Immature natural killer cell (primary cell): Measurements from ENCODE around the gene CEP112. TPM values are rescaled to one million over a fixed set of nuclear protein-coding genes. Genes with fewer than 3 reads are reported as not detected.
"Not testable (repeated sequence)": the region's sequence is repeated elsewhere in the genome, so short reads cannot be mapped to it uniquely, and the experiment has no call there.

ENCODE experiments used
- DNase-seq, 3 donors: peaks; one replicate each; pipeline ENCODE4 v3.0.0; 2022; ENCODE audit warnings: mixed read lengths in 1 of 3
- H3K27ac Mint-ChIP-seq, 6 donors: one replicate each; pipeline ENCODE4 v1.8.0; 2020; ENCODE audit warnings: mixed read lengths in 6 of 6, mild to moderate bottlenecking in 5 of 6, inconsistent platforms in 4 of 6, moderate library complexity in 3 of 6
- H3K27me3 Mint-ChIP-seq, 3 donors: one replicate each; pipeline ENCODE4 v1.8.0; 2020 to 2021; ENCODE audit warnings: low read depth in 3 of 3, mild to moderate bottlenecking in 3 of 3, mixed read lengths in 3 of 3, moderate library complexity in 3 of 3, inconsistent platforms in 1 of 3
- H3K36me3 Mint-ChIP-seq, 3 donors: one replicate each; pipeline ENCODE4 v1.8.0; 2020; ENCODE audit warnings: mixed read lengths in 3 of 3, inconsistent platforms in 2 of 3, mild to moderate bottlenecking in 2 of 3
- H3K4me1 Mint-ChIP-seq, 2 donors: one replicate each; pipeline ENCODE4 v1.8.0; 2020; ENCODE audit warnings: inconsistent platforms in 2 of 2, mild to moderate bottlenecking in 2 of 2, mixed read lengths in 2 of 2, moderate library complexity in 1 of 2
- H3K4me3 Mint-ChIP-seq, 5 donors: one replicate each; pipeline ENCODE4 v1.8.0; 2020; ENCODE audit warnings: mild to moderate bottlenecking in 5 of 5, mixed read lengths in 5 of 5, inconsistent platforms in 3 of 5, moderate library complexity in 3 of 5
- H3K9me3 Mint-ChIP-seq, 6 donors: one replicate each; pipeline ENCODE4 v1.8.0; 2020; ENCODE audit warnings: mild to moderate bottlenecking in 6 of 6, mixed read lengths in 6 of 6, inconsistent platforms in 4 of 6, moderate library complexity in 3 of 6
- polyA plus RNA-seq, 3 donors: library from polyadenylated mRNA; unstranded; fragments of 300-500 nt; fragmentation: Illumina TruSeq; gene quantifications; one replicate each; pipeline ENCODE4 v1.2.3, GENCODE V29; 2021

Gene CEP112
- polyA plus RNA-seq, 3 donors from 2014 or later, result 0.13 to 0.25 TPM; not detected in 1

DNA sequence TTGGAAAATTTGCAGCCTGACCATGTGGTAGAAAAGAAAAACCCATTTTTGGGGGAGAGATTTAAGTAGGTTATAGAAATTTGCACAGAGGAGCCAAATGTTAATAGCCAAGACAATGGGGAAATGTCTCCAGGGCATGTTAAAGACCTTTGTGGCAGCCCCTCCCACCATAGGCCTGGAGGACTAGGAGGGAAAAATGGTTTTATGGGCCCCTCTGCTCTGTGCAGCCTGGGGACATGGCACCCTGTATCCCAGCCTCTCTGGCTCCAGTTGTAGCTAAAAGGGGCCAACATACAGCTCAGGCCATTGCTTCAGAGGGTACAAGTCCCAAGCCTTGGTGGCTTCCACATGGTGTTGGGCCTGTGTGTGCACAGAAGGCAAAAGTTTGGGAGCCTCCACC lies 384.6 kb downstream of the CEP112 start:
- H3K4me3 Mint-ChIP-seq, result no peak overlapping the region
- peaks cover 0 to 4% (median 3%) of the 10 kb centered on the region in 3 donors for H3K36me3 Mint-ChIP-seq
- H3K4me1 Mint-ChIP-seq, result no peaks in the 10 kb centered on the region
- H3K27me3 Mint-ChIP-seq, result peaks cover 0 to 12% (median 0%) of the 10 kb centered on the region in 3 donors
- H3K9me3 Mint-ChIP-seq, result peaks cover 8 to 25% (median 19%) of the 10 kb centered on the region in 6 donors
- no peak overlapping the region for H3K27ac Mint-ChIP-seq
- no peak for DNase-seq

DNA sequence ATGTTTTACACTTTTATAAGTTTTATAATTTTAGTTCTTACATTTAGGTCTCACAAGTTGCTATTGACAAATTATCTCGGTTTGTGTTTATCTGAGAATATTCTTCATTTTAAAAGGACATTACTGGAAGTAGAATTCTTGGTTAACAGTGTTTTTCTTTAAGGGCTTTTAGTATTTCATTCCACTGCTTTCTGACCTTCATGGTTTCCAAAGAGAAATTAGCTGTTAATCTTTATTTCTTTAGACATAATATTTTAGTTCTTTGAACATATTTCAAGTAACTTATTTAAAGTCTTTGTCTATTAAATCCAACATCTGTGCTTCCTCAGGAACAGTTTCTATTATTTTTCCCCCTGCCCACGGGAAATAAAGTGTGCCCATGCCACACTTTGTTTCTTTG lies 390.4 kb downstream of the CEP112 start:
- Mint-ChIP-seq H3K4me3 (no peak overlapping the region), H3K36me3 (no peaks in the 10 kb centered on the region), H3K9me3 (peaks cover 3 to 15% (median 9%) of the 10 kb centered on the region in 6 donors), H3K4me1 (no peaks in the 10 kb centered on the region), H3K27ac (no peak overlapping the region), H3K27me3 (peaks cover 0 to 8% (median 4%) of the 10 kb centered on the region in 3 donors)
- no peak for DNase-seq

DNA sequence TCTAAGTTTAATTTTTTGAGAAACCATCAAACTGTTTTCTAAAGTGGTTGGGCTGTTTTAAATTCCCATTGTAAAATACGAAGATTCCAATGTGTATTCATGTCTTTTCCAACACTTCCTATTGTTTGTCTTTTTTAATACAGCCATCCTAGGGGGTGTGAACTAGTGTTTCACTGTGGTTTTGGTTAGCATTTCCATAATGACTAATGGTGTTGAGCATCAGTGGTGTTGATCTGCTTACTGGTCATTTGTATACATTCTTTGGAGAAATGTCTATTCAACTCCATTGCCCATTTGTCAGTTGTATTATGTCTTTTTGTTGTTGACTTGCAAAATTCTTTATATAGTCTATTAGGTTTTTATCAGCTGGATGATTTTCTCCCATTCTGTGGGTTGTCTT lies 391.3 kb downstream of the CEP112 start:
- no peaks in the 10 kb centered on the region for H3K36me3 Mint-ChIP-seq
- no peak overlapping the region for H3K4me3 Mint-ChIP-seq
- no peaks in the 10 kb centered on the region for H3K4me1 Mint-ChIP-seq
- H3K27me3 Mint-ChIP-seq, result peaks cover 0 to 5% (median 4%) of the 10 kb centered on the region in 3 donors
- H3K27ac Mint-ChIP-seq, result no peak overlapping the region
- no peak for DNase-seq
- H3K9me3 Mint-ChIP-seq, result peaks cover 3 to 15% (median 9%) of the 10 kb centered on the region in 6 donors

DNA sequence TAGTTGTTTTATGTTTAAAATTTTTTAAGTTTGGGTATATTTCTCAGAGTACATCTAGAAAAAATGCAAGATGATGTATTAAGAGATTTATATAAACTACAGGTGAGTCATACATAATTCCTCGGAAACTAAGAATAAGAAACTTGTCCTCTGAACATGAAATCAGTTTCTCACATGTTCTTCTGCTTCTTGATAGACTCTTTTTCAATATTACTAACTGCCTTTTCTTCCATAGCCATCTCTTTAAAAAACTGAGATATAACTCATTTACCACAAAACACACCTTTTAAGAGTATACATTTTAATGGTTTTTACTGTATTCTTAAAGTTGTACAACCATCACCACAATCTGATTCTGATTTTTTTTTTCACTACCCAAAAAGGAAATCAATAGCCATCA lies 392.1 kb downstream of the CEP112 start:
- H3K4me3 Mint-ChIP-seq, result no peak overlapping the region
- DNase-seq, result no peak
- no peaks in the 10 kb centered on the region for H3K36me3 Mint-ChIP-seq
- peaks cover 0 to 5% (median 4%) of the 10 kb centered on the region in 3 donors for H3K27me3 Mint-ChIP-seq
- H3K27ac Mint-ChIP-seq, result no peak overlapping the region
- no peaks in the 10 kb centered on the region for H3K4me1 Mint-ChIP-seq
- peaks cover 3 to 15% (median 7%) of the 10 kb centered on the region in 6 donors for H3K9me3 Mint-ChIP-seq

DNA sequence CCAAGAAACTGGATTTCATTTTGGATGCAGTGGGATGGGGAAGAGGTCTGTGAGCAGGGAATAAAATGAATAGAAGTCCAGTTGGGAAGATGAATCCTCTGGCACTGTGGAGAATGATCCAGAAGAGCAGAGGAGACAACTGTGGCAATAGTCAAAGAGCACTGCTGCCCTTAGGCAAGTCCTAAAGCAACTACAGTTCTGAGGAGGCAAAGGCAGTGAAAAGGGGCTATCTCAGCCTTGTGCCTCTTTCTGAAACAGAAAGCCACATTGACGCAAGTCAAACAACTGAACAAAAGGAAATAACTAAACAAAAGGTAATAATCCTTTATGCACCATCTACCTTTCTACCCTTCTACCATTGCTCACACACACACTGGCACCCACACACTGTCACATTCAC lies 392.5 kb downstream of the CEP112 start:
- Mint-ChIP-seq H3K36me3 (no peaks in the 10 kb centered on the region), H3K9me3 (peaks cover 3 to 15% (median 7%) of the 10 kb centered on the region in 6 donors), H3K4me3 (no peak overlapping the region), H3K27me3 (peaks cover 0 to 5% (median 4%) of the 10 kb centered on the region in 3 donors), H3K4me1 (no peaks in the 10 kb centered on the region), H3K27ac (no peak overlapping the region)
- DNase-seq, result no peak

DNA sequence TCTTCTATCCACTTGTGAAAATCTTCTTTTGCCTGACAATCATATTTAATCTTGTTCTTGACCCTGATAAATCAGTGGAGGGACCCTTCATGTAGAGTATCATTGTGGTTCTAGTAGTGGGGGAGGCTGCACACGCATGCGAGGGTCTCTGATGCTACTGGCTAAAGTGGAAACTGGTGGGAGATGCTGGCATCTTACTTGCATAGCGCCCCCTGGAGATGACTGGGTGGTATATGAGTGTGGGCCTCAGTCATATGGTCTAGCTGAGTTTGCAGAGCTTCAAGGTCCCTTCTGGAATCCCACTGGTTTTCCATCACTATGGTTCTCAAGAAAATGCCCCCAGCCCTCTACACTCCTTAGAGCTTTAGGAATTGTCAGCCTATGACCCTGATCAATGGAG lies 394.1 kb downstream of the CEP112 start:
- Mint-ChIP-seq H3K27me3 (peaks cover 0 to 4% (median 4%) of the 10 kb centered on the region in 3 donors), H3K4me3 (no peak overlapping the region), H3K4me1 (no peaks in the 10 kb centered on the region), H3K27ac (no peak overlapping the region), H3K9me3 (peaks cover 3 to 13% (median 7%) of the 10 kb centered on the region in 6 donors), H3K36me3 (no peaks in the 10 kb centered on the region)
- no peak for DNase-seq

DNA sequence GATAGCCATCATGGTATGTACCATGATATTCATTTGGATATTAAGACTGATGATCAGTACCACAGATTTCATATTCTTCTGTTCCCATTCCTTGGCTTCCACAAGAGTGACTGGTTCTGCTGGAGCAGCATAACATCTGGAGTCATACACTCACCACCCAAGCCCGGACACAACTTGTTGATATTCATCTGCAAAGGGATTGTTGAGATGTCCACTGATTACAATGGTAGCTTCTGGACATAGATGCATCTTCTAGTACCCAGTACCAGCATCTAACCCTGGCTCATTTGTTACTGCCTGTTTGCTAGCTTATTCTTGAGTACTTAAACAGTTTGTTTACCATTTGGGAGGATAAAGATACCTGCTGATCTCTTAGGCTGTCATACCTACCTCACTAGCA lies 394.8 kb downstream of the CEP112 start:
- no peaks in the 10 kb centered on the region for H3K36me3 Mint-ChIP-seq

DNA sequence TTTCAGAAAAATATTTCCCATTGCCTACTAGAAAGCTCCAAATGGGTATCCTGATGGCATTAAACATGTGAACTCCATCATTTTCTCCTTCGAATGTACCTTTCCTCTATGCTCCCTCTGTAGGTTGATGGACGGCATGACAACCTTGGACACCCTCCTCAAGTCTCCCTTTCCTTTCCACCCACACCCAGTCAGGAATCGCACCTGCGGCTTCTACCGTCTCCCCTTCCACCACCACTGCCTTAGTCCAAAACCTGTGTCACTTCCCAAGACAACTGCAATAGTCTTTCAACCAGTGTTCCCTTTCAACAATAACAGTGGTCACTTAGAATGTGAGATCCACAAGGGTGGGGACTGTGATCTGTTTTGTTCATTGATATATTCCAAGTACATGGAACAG lies 397.4 kb downstream of the CEP112 start:
- H3K27me3 Mint-ChIP-seq, result peaks cover 0 to 6% (median 2%) of the 10 kb centered on the region in 3 donors
- no peaks in the 10 kb centered on the region for H3K36me3 Mint-ChIP-seq
- H3K4me3 Mint-ChIP-seq, result no peak overlapping the region
- H3K9me3 Mint-ChIP-seq, result peaks cover 0 to 1% (median 0%) of the 10 kb centered on the region in 6 donors
- H3K4me1 Mint-ChIP-seq, result no peaks in the 10 kb centered on the region
- no peak for DNase-seq
- H3K27ac Mint-ChIP-seq, result no peak overlapping the region

More for the DNA sequence above, 394.8 kb downstream of the CEP112 start:
- H3K27ac Mint-ChIP-seq, result no peak overlapping the region
- DNase-seq, result no peak
- no peak overlapping the region for H3K4me3 Mint-ChIP-seq
- H3K27me3 Mint-ChIP-seq, result peaks cover 0 to 4% (median 3%) of the 10 kb centered on the region in 3 donors
- no peaks in the 10 kb centered on the region for H3K4me1 Mint-ChIP-seq
- H3K9me3 Mint-ChIP-seq, result peaks cover 0 to 6% (median 3%) of the 10 kb centered on the region in 6 donors

DNA sequence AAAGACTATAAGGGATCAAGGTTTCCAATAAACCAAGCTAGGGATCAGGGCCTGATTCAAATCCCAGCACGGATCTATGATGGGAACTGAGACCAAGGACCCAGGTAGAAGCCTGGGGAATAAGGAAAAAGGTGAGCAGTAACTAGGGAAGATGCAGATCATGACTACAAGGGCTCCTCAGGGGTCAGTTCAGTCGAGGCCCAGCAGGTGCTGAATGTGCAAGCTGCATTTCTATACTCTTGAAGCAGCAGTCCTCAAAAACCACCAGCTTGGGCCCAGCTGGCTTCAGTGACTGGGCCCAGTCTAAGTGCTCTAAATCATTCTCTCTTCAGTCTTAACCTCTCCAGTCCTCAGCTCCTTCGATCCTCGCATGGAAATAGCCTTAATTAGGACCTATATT lies 401.7 kb downstream of the CEP112 start:
- H3K27ac Mint-ChIP-seq, result no peak overlapping the region
- H3K9me3 Mint-ChIP-seq, result no peaks in the 10 kb centered on the region
- H3K4me1 Mint-ChIP-seq, result no peaks in the 10 kb centered on the region
- peaks cover 3 to 6% (median 4%) of the 10 kb centered on the region in 3 donors for H3K27me3 Mint-ChIP-seq
- H3K36me3 Mint-ChIP-seq, result no peaks in the 10 kb centered on the region
- DNase-seq, result no peak
- no peak overlapping the region for H3K4me3 Mint-ChIP-seq

DNA sequence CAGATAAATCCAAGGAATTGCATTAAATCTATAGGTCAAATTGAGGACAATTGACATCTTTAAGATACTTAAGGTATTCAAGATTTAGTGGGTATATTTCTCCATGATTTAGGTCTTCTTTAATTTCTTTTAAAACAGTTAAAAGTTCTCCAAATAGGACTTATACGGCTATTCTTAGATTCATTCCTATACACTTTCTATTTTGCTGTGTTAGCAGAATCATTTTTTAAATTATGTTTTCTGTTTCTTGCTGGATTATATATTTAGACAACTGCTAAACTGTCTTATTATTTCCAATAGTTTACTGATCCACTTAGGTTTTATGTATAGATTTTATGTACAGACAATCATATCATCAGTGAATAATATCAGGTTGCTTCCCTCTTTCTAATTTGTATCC lies 404.4 kb downstream of the CEP112 start:
- H3K36me3 Mint-ChIP-seq, result no peaks in the 10 kb centered on the region
- H3K27me3 Mint-ChIP-seq, result peaks cover 3 to 6% (median 5%) of the 10 kb centered on the region in 3 donors
- no peak for DNase-seq
- no peaks in the 10 kb centered on the region for H3K4me1 Mint-ChIP-seq
- H3K9me3 Mint-ChIP-seq, result peaks cover 0 to 2% (median 0%) of the 10 kb centered on the region in 6 donors
- H3K27ac Mint-ChIP-seq, result no peak overlapping the region
- no peak overlapping the region for H3K4me3 Mint-ChIP-seq

DNA sequence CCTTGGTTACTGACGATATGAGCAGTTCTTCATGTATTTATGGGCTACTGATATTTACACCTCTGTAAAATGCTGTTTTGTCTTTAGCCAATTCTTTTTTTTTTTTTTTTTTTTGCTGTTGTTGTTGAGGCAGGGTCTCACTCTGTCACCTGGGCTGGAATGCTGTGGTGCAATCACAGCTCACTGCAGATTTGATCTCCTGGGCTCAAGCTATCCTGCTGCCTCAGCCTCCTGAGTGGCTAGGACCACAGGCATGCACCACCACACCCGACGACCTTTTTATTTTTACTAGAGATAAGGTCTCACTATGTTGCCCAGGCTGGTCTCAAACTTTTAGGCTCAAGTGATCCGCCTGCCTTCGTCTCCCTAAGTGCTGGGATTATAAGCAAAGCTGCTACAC lies 405.5 kb downstream of the CEP112 start:
- Mint-ChIP-seq H3K36me3 (no peaks in the 10 kb centered on the region), H3K27ac (no peak overlapping the region), H3K9me3 (peaks cover 0 to 3% (median 0%) of the 10 kb centered on the region in 6 donors), H3K27me3 (peaks cover 3 to 9% (median 8%) of the 10 kb centered on the region in 3 donors), H3K4me1 (no peaks in the 10 kb centered on the region), H3K4me3 (no peak overlapping the region)
- no peak for DNase-seq

DNA sequence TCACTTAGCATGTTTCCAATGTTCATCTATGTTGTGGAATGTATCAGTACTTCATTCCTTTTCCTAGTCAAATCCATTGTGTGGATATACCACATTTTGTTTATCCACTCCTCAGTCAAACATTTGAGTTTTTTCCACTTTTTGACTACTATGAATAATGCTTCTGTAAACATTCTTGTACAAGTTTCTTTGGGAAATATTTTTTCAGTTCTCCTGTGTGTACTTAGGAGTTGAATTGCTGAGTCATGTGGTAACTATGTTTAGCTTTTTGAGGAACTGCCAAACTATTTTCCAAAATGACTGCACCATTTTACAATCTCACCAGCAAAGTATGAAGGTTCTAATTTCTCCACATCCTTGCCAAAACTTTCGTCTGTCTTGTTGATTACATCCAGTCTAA lies 406.8 kb downstream of the CEP112 start:
- Mint-ChIP-seq H3K27me3 (peaks cover 3 to 8% (median 5%) of the 10 kb centered on the region in 3 donors), H3K4me1 (no peaks in the 10 kb centered on the region), H3K4me3 (no peak overlapping the region), H3K27ac (no peak overlapping the region), H3K36me3 (no peaks in the 10 kb centered on the region), H3K9me3 (peaks cover 0 to 5% (median 0%) of the 10 kb centered on the region in 6 donors)
- no peak for DNase-seq

DNA sequence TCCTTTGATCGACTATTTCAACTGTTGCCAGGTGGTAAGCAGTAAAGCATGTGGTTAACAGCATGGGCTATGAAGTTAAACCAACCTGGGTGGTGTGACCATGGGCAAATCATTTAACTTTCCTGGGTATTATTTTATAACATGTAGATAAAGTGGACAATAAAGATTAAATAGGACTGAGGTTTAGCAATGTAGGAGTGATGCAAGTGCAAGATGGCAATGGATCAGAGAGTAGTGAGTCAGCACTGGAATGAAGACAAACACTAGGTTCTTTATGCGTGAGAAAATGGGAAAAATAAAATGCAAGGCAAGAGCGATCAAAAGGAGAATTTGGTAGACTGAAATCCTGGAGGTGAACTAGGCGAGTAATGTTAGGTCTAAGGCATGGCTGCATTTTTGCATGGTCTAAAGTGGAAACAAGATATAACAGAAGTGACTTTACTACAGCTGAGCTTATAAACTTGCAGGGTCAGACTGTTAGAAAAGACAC lies 408.0 kb downstream of the CEP112 start:
- Mint-ChIP-seq H3K27me3 (peaks cover 2 to 6% (median 5%) of the 10 kb centered on the region in 3 donors), H3K36me3 (no peaks in the 10 kb centered on the region), H3K4me3 (no peak overlapping the region), H3K9me3 (peaks cover 0 to 5% (median 0%) of the 10 kb centered on the region in 6 donors), H3K4me1 (no peaks in the 10 kb centered on the region), H3K27ac (peak overlapping the region in 1 of 6 donors; percentile 8)
- no peak for DNase-seq

DNA sequence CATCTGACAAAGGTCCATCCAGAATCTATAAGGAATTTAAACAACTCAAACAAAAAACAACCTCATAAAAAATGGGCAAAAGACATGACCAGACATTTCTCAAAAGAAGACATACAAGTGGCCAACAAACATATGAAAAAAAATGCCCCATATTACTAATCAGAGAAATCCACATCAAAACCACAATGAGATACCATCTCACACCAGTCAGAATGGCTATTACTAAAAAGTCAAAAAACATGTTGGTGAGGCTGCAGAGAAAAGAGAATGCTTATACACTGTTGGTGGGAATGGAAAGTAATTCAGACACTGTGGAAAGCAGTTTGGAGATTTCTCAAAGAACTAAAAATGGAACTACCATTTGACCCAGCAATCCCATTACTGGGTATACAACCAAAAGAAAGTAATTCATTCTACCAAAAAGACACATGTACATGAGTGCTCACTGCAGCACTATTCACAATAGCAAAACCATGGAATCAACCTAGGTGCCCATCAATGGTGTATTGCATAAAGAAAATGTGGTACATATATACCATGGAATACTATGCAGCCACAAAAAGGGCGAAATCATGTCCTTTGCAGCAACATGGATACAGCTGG lies 409.7 kb downstream of the CEP112 start:
- not testable (repeated sequence) for H3K9me3 Mint-ChIP-seq, DNase-seq, H3K27ac Mint-ChIP-seq, H3K4me1 Mint-ChIP-seq, H3K4me3 Mint-ChIP-seq, H3K36me3 Mint-ChIP-seq, H3K27me3 Mint-ChIP-seq

DNA sequence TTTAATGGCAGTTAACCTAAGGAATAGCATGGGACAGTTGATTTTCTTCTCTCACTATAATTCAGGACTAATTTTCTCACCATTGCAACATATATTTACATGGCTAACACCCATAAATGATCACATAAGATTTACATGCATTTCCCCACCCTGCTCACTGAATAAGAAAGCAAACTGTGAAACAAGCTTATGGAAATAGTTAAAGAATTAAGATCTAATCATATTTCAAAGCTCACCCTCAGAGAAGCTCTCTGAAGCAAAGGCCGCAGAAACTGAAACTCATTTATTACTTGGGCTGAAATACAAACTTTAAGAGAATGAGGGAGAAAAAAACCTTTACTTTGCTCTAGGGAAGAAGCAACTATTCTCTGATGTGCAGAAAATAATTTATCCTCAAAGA lies 411.8 kb downstream of the CEP112 start:
- no peak for DNase-seq
- H3K9me3 Mint-ChIP-seq, result peaks cover 0 to 5% (median 0%) of the 10 kb centered on the region in 6 donors
- no peaks in the 10 kb centered on the region for H3K36me3 Mint-ChIP-seq
- no peak overlapping the region for H3K27ac Mint-ChIP-seq
- H3K4me3 Mint-ChIP-seq, result no peak overlapping the region
- H3K27me3 Mint-ChIP-seq, result peaks cover 0 to 8% (median 7%) of the 10 kb centered on the region in 3 donors
- no peaks in the 10 kb centered on the region for H3K4me1 Mint-ChIP-seq
